Heart left ventricle (tissue), 16 donors: ENCODE data around the gene CALML4. TPM values are rescaled to one million over a fixed set of nuclear protein-coding genes. Genes with fewer than 3 reads are reported as not detected.
"Not testable (repeated sequence)": the region's sequence is repeated elsewhere in the genome, so short reads cannot be mapped to it uniquely, and the experiment has no call there.

Experiments used
- ATAC-seq, 4 donors: fragments of 200-7000 bp; cut with Tn5 transposase; one replicate each; pipeline ENCODE4 v1.9.1; 2020 to 2022; ENCODE audit warnings: moderate library complexity in 4 of 4, mild to moderate bottlenecking in 3 of 4, moderate number of reproducible peaks in 1 of 4
- DNase-seq, 5 donors: peaks; one replicate each; pipeline ENCODE4 v3.0.0-alpha.2; 2020
- H3K27ac ChIP-seq, 12 donors: fragments of 200-600 bp; sonication (generic) in 4 of 12; one replicate each; pipeline versions ENCODE4 v1.5.0 to v1.8.0; 2016 to 2022; ENCODE audit warnings: mild to moderate bottlenecking in 2 of 12
- H3K27me3 ChIP-seq, 9 donors: fragments of 200-600 bp; sonication (generic) in 2 of 9; one replicate each; pipeline versions ENCODE4 v1.5.1 to v1.8.0; 2016 to 2022; ENCODE audit warnings: mild to moderate bottlenecking in 3 of 9
- H3K36me3 ChIP-seq, 9 donors: fragments of 200-600 bp; sonication (generic) in 2 of 9; one replicate each; pipeline versions ENCODE4 v1.5.0 to v1.8.0; 2018 to 2022; ENCODE audit warnings: mild to moderate bottlenecking in 2 of 9
- H3K4me1 ChIP-seq, 12 donors: fragments of 200-600 bp; sonication (generic) in 4 of 12; one replicate each; pipeline versions ENCODE4 v1.5.0 to v1.8.0; 2016 to 2022; ENCODE audit warnings: mild to moderate bottlenecking in 3 of 12
- H3K4me3 ChIP-seq, 12 donors: fragments of 200-600 bp; sonication (generic) in 4 of 12; one replicate each; pipeline versions ENCODE4 v1.5.0 to v1.8.0; 2017 to 2022; ENCODE audit warnings: mild to moderate bottlenecking in 9 of 12, moderate library complexity in 4 of 12
- H3K9me3 ChIP-seq, 12 donors: fragments of 200-600 bp; sonication (generic) in 4 of 12; one replicate each; pipeline versions ENCODE4 v1.5.0 to v1.8.0; 2016 to 2022; ENCODE audit warnings: mild to moderate bottlenecking in 1 of 12
- CTCF ChIP-seq, 12 donors: fragments of 200-600 bp; sonication (generic) in 4 of 12; IDR thresholded peaks; one replicate each; pipeline versions ENCODE4 v1.5.0 to v1.8.0; 2018 to 2022; ENCODE audit warnings: antibody characterized with exemption in 12 of 12, mild to moderate bottlenecking in 5 of 12
- POLR2A ChIP-seq, 2 donors: fragments of 450-650 bp; IDR thresholded peaks; one replicate each; pipeline ENCODE4 v1.6.1; 2017; ENCODE audit warnings: antibody characterized with exemption in 2 of 2, mild to moderate bottlenecking in 2 of 2, moderate library complexity in 2 of 2
- WGBS, 4 donors: extraction: QIAGEN DNeasy Blood & Tissue Kit in 2 of 4; methylation state at CpG; one replicate each; pipeline versions ENCODE4 v1.1.5 to v1.1.7; 2013 to 2018; 5-methylcytosine and 5-hydroxymethylcytosine counted together
- intact Hi-C, 10 donors: fragments of 100-400 bp; cut with DNase I; formaldehyde crosslinking; loops; one replicate each; pipeline versions ENCODE4 v1.11.1 to v1.14.2; 2022
- polyA plus RNA-seq, 2 donors: library from polyadenylated mRNA; stranded (reverse); fragments of 200-250 nt; gene quantifications; one replicate each; pipeline ENCODE4 v1.2.3, GENCODE V29; 2013
- total RNA-seq, 9 donors: library from RNA; depleted of rRNA in 2 of 9; stranded (reverse); fragments of >200 nt in 2 of 9; fragmentation: NEBNext Ultra II Directional in 3 of 9; extraction: Animal tissue kit (Norgen Biotek cat#: 25700) in 3 of 9; gene quantifications; one replicate each; pipeline versions ENCODE4 v1.1.0 to v1.2.4, GENCODE V29; 2016 to 2023
- donor health status: ischemic (EF 13 %, LVEDD 7.1; RV severe dilation, severe dysfunction).
- donor health status: healthy with polysubstance abuse.
- donor health status: DM: no; HTN: yes; CAD: no.
- donor health status: DM: no; HTN: no; CAD: no.
- donor health status: ischemic (EF 25% LVEDD 6.9; RV normal size, moderate dysfunction).
- donor health status: ischemic (EF 25% LVEDD 5.7; RV mildly dilated, moderate dysfunction).
- donor health status: healthy.
- donor health status: DM: yes; HTN: yes; CAD: no.
- donor health status: ischemic (EF 35%, LVEDD 5.7; RV mildly dilated, moderate dysfunction).
- donor health status: nonischemic (EF 11% LVEDD 7.7; RV severe dilation, severe dysfunction).
- donor health status: DM: yes; HTN: yes; CAD: no.
- donor health status: PGD.
- donor health status: ischemic (EF 29% LVEDD 5.4; RV normal size, mild dysfunction).
- donor health status: nonischemic (EF 23%, LVEDD 6.1; RV moderate dilation, normal function).

The CALML4 gene
- total and polyA plus RNA-seq, 11 donors: 0.21 to 6.6 (median 1.5) TPM

DNA sequence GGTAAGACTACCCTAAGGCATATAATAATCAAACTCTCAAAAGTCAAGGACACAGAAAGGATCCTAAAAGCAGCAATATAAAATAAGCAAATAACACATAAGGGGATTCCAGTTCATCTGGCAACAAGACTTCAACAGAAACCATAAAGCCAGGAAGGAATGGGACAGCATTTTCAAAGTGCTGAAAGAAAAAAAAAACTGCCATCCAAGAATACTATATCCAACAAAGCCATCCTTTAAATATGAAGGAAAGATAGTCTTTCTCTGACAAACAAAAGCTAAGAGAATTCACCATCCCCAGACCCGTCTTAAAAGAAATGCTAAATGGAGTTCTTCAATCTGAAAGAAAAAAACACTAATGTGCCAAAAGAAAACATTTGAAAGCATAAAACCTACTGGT is 39.1 kb upstream of the CALML4 start:
- WGBS, 4 donors: 96 to 98% (median 96%) methylated on average over 1 of the region's 1 CpG
- H3K27me3 ChIP-seq: no peaks in the 10 kb centered on the region
- H3K36me3 ChIP-seq: no peaks in the 10 kb centered on the region
- peaks cover 0 to 6% (median 0%) of the 10 kb centered on the region in 12 donors for H3K4me1 ChIP-seq
- DNase-seq: no peak
- intact Hi-C loops: loop anchor here in 1 of 10 donors (10.0 kb wide), 1 partner anchor 141 kb away; no protein-coding TSS in a partner anchor
- H3K4me3 ChIP-seq: no peak overlapping the region
- TF ChIP-seq CTCF (IDR thresholded peaks at IDR 0.05): no peak
- no peak for TF ChIP-seq POLR2A (IDR thresholded peaks at IDR 0.05)
- no peak for ATAC-seq
- no peak overlapping the region for H3K27ac ChIP-seq
- H3K9me3 ChIP-seq: peaks cover 0 to 41% (median 8%) of the 10 kb centered on the region in 12 donors

DNA sequence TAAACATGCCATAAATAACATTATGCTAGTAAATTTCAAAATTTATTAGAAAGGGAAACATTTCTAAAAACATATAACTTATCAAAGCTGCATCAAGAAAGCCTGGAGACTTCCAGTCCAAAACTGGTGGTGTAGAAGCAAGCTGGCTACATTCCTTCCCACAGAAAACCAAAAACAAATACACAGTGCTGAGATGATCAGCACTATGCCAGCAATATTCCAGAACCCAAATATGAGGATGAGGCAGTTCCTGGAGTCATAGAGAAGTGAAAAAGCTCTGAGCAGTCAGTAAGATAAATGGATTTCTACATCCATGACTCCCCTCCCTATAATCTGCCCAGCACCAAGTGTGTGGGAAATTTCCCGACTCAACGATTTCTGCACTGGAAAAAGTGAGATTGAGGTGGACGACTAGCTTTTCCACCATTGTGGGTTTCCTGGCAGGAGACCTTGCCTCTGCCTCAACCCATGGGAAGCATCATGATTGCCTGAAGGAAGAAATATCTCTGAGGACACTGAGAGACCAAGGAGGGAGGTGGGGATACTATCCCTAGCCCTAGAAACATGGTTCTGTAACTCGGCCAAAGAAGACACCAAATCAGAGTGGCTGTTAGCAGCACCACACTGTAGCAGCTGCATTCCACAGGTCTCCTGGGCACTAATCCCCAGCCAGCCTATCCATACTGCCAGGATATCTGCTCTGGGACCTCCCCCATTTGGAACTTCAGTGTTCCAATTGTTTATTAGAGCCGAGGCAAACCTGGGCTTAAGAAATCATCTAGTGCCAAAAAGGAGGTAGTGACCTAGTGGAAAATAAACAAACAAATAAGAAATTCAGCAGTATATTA is 36.2 kb upstream of the CALML4 start:
- peaks cover 0 to 41% (median 8%) of the 10 kb centered on the region in 12 donors for H3K9me3 ChIP-seq
- no peak for DNase-seq
- H3K4me1 ChIP-seq: no peaks in the 10 kb centered on the region
- H3K4me3 ChIP-seq: no peak overlapping the region
- TF ChIP-seq CTCF (IDR thresholded peaks at IDR 0.05): no peak
- no peak for TF ChIP-seq POLR2A (IDR thresholded peaks at IDR 0.05)
- no peak for ATAC-seq
- no peaks in the 10 kb centered on the region for H3K36me3 ChIP-seq
- H3K27me3 ChIP-seq: no peaks in the 10 kb centered on the region
- intact Hi-C loops: loop anchor here in 1 of 10 donors (10.0 kb wide), 1 partner anchor 143 kb away; no protein-coding TSS in a partner anchor
- H3K27ac ChIP-seq: no peak overlapping the region
- WGBS, 4 donors: 64 to 76% (median 70%) methylated on average over 5 of the region's 5 CpGs

DNA sequence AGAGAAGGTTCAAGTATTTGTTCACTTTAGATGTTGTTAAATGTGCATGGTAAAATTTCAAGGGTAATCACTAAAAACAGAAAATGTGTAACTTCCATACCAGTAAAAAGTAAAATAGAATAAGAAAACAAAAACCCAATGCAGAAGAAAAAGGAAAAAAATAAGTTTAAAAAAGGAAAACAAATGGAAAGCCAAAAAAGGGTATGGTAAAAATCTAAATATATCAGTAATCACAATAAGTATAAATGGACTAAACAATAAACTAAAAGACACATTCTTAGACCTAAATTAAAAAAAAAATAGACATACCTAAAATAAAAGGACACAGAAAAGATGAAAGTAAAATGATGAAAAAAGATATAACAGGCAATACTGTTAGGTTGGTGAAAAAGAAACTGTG is 33.9 kb upstream of the CALML4 start:
- no peaks in the 10 kb centered on the region for H3K27me3 ChIP-seq
- ATAC-seq (no peak), DNase-seq (no peak)
- intact Hi-C loops: no loop called here
- H3K9me3 ChIP-seq: peaks cover 0 to 27% (median 3%) of the 10 kb centered on the region in 12 donors
- H3K36me3 ChIP-seq: no peaks in the 10 kb centered on the region
- H3K4me3 ChIP-seq: no peak overlapping the region
- no peak for TF ChIP-seq POLR2A (IDR thresholded peaks at IDR 0.05)
- no peak for TF ChIP-seq CTCF (IDR thresholded peaks at IDR 0.05)
- H3K27ac ChIP-seq: no peak overlapping the region
- H3K4me1 ChIP-seq: peaks cover 0 to 2% (median 0%) of the 10 kb centered on the region in 12 donors

DNA sequence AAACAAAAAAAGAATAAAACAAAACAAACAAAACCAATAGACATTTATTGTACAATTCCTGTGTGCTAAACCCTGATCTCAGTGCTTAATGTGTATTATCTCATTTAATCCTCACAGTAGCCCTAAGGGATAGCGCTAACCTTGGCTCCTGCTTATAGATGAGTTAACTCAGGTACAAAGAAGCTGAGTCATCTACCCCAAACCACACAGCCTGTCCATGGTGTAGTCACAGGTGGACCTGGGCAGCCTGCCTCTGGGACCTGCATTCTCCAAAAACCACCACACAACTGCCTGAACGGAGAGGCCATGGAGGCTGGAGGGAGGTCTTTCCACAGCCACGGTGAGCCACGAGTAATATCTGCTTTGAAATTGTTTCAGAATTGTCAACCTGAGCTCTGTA is 29.9 kb upstream of the CALML4 start:
- WGBS, 4 donors: 88 to 93% (median 91%) methylated on average over 4 of the region's 4 CpGs
- TF ChIP-seq CTCF (IDR thresholded peaks at IDR 0.05) (no peak), POLR2A (IDR thresholded peaks at IDR 0.05) (no peak)
- Histone ChIP-seq H3K27ac (no peak overlapping the region), H3K27me3 (no peaks in the 10 kb centered on the region), H3K4me3 (no peak overlapping the region), H3K36me3 (no peaks in the 10 kb centered on the region), H3K9me3 (peaks cover 0 to 3% (median 0%) of the 10 kb centered on the region in 12 donors), H3K4me1 (peaks cover 0 to 23% (median 2%) of the 10 kb centered on the region in 12 donors)
- intact Hi-C loops: no loop called here
- DNase-seq (no peak), ATAC-seq (no peak)

- ATAC-seq, H3K27me3 ChIP-seq, H3K27ac ChIP-seq, H3K36me3 ChIP-seq, DNase-seq, H3K9me3 ChIP-seq, intact Hi-C loops, H3K4me3 ChIP-seq: not testable (repeated sequence)
- WGBS, 4 donors: 91 to 93% (median 92%) methylated on average over 9 of the region's 9 CpGs
- H3K4me1 ChIP-seq: peaks cover 0 to 26% (median 4%) of the 10 kb centered on the region in 12 donors
These were observed 29.4 kb upstream of the CALML4 start for GRCh38 chr15:68234520-68234919.
